Ovary (tissue), 9 donors: ENCODE data around the gene MBNL2. TPM values are rescaled to one million over a fixed set of nuclear protein-coding genes. Genes with fewer than 3 reads are reported as not detected.

Source experiments
- DNase-seq, 5 donors: peaks; one replicate each; pipeline ENCODE4 v3.0.0-alpha.2; 2019 to 2020
- H3K27ac ChIP-seq, 2 donors: fragments of 200-600 bp; one replicate each; pipeline versions ENCODE4 v1.5.1 to v1.8.0; 2019 to 2022
- H3K27me3 ChIP-seq: fragments of 200-600 bp; one replicate; pipeline ENCODE4 v1.8.0; 2022
- H3K36me3 ChIP-seq: fragments of 200-600 bp; sonication (generic); one replicate; pipeline ENCODE4 v1.5.1; 2019
- H3K4me1 ChIP-seq: one replicate; pipeline ENCODE4 v1.8.1; 2013; ENCODE audit warnings: mild to moderate bottlenecking, moderate library complexity; ENCODE audit not compliant: insufficient read depth
- H3K4me3 ChIP-seq: fragments of 200-600 bp; sonication (generic); one replicate; pipeline ENCODE4 v1.5.1; 2017
- H3K9me3 ChIP-seq, 2 donors: fragments of 200-600 bp in 1 of 2; sonication (generic) in 1 of 2; one replicate each; pipeline versions ENCODE4 v1.5.1 to v1.8.1; 2013 to 2019; ENCODE audit warnings: mild to moderate bottlenecking in 1 of 2, moderate library complexity in 1 of 2
- CTCF ChIP-seq, 3 donors: fragments of 450-650 bp in 2 of 3; fragments of 200-600 bp in 1 of 3; IDR thresholded peaks; one replicate each; pipeline versions ENCODE4 v1.5.1 to v1.8.0; 2016 to 2022; ENCODE audit warnings: antibody characterized with exemption in 3 of 3, mild to moderate bottlenecking in 1 of 3
- EP300 ChIP-seq: sonication (generic); formaldehyde crosslinking; IDR thresholded peaks from one replicate; pipeline ENCODE4 v1.6.1; 2017; ENCODE audit warnings: antibody characterized with exemption
- POLR2A ChIP-seq: fragments of 450-650 bp; IDR thresholded peaks from one replicate; pipeline ENCODE4 v1.6.1; 2017; ENCODE audit warnings: antibody characterized with exemption, mild to moderate bottlenecking, moderate library complexity
- WGBS, 3 donors: extraction: QIAGEN DNeasy Blood & Tissue Kit in 1 of 3; methylation state at CpG; one replicate each; pipeline versions ENCODE4 v1.1.5 to v1.1.7; 2013 to 2017; 5-methylcytosine and 5-hydroxymethylcytosine counted together
- intact Hi-C, 4 donors: fragments of 100-400 bp; cut with DNase I; formaldehyde crosslinking; loops; one replicate each; pipeline versions ENCODE4 v1.11.0 to v1.15.1; 2022 to 2023
- polyA plus RNA-seq, 2 donors: library from polyadenylated mRNA; stranded (reverse); fragments of 200-250 nt in 1 of 2; fragments of 350-450 nt in 1 of 2; fragmentation: Illumina TruSeq in 1 of 2; extraction: RNeasy Lipid Tissue Mini Kit (QIAGEN cat#74804) in 1 of 2; gene quantifications; one replicate each; pipeline ENCODE4 v1.2.3, GENCODE V29; 2013 to 2014
- total RNA-seq, 7 donors: library from RNA; depleted of rRNA in 2 of 7; stranded (reverse); fragments of >200 nt in 2 of 7; fragmentation: NEBNext Ultra II Directional in 3 of 7; extraction: Animal tissue kit (Norgen Biotek cat#: 25700) in 3 of 7; gene quantifications; one replicate each; pipeline versions ENCODE4 v1.1.0 to v1.2.4, GENCODE V29; 2016 to 2023
- donor health status: DM: no; HTN: no; CAD: no; lungs with moderate emphysema.
- donor health status: DM: no; HTN: no; CAD: no.
- donor health status: Bipolar disorder and iron deficiency.
- donor health status: DM: yes; HTN: yes; CAD: no.
- donor health status: DM: no; HTN: no; CAD: no.
- donor health status: DM: yes; HTN: yes; CAD: no.

The MBNL2 gene
- total and polyA plus RNA-seq, 9 donors: 43.7 to 110 (median 92.1) TPM

- 55 to 69% (median 58%) methylated on average over 10 of the region's 10 CpGs for WGBS, 3 donors
- no peaks in the 10 kb centered on the region for H3K36me3 ChIP-seq
- H3K27ac ChIP-seq: no peak overlapping the region
- no peaks in the 10 kb centered on the region for H3K9me3 ChIP-seq
- DNase-seq: no peak
- H3K4me3 ChIP-seq: no peak overlapping the region
- intact Hi-C loops: no loop called here
- H3K4me1 ChIP-seq: peaks cover 7% of the 10 kb centered on the region
- no peak for TF ChIP-seq CTCF (IDR thresholded peaks at IDR 0.05)
- no peak for TF ChIP-seq POLR2A
- no peak for TF ChIP-seq EP300
- H3K27me3 ChIP-seq: no peaks in the 10 kb centered on the region
Observed at GRCh38 chr13:97189928-97190327, 32.2 kb upstream of the MBNL2 start.

GRCh38 chr13:97191142-97191541, 31.0 kb upstream of the MBNL2 start:
- 76 to 80% (median 79%) methylated on average over 7 of the region's 7 CpGs for WGBS, 3 donors
- no peak for TF ChIP-seq EP300
- no peak for TF ChIP-seq POLR2A
- TF ChIP-seq CTCF (IDR thresholded peaks at IDR 0.05): no peak
- H3K4me3 ChIP-seq: no peak overlapping the region
- H3K27me3 ChIP-seq: no peaks in the 10 kb centered on the region
- peaks cover 7% of the 10 kb centered on the region for H3K4me1 ChIP-seq
- intact Hi-C loops: no loop called here
- peak in 1 of 5 donors; percentile 23 for DNase-seq
- H3K9me3 ChIP-seq: no peaks in the 10 kb centered on the region
- no peaks in the 10 kb centered on the region for H3K36me3 ChIP-seq
- no peak overlapping the region for H3K27ac ChIP-seq

DNA sequence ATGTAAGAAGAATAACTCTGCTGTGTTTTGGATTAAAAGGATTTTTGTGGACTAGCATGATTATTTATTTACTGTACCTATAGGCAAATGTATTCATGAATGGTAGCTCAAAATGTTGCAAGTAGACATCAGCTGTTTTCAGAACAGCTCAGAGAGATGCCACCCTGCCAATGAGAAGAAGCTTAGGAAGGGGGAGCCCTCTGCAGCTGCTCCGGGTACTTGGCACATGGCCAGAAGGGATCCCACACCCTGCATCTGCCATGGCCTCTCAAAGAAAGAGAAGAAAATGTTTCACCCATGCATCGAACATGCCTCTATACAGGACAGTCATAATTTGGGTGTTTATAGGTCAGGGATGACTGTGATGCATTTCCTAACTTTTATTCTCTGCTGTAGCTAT, 30.5 kb upstream of the MBNL2 start:
- DNase-seq: no peak
- no peak overlapping the region for H3K4me3 ChIP-seq
- no peak overlapping the region for H3K27ac ChIP-seq
- no peaks in the 10 kb centered on the region for H3K36me3 ChIP-seq
- TF ChIP-seq EP300 (no peak), CTCF (IDR thresholded peaks at IDR 0.05) (no peak), POLR2A (no peak)
- no peaks in the 10 kb centered on the region for H3K9me3 ChIP-seq
- WGBS, 3 donors: 45 to 49% (median 47%) methylated on average over 2 of the region's 2 CpGs
- no peaks in the 10 kb centered on the region for H3K27me3 ChIP-seq
- intact Hi-C loops: no loop called here
- H3K4me1 ChIP-seq: peaks cover 7% of the 10 kb centered on the region

- DNase-seq: no peak
- H3K4me1 ChIP-seq: peaks cover 7% of the 10 kb centered on the region
- no peaks in the 10 kb centered on the region for H3K36me3 ChIP-seq
- no peak overlapping the region for H3K4me3 ChIP-seq
- H3K9me3 ChIP-seq: no peaks in the 10 kb centered on the region
- 84 to 88% (median 86%) methylated on average over 3 of the region's 3 CpGs for WGBS, 3 donors
- intact Hi-C loops: no loop called here
- H3K27me3 ChIP-seq: no peaks in the 10 kb centered on the region
- TF ChIP-seq POLR2A (no peak), CTCF (IDR thresholded peaks at IDR 0.05) (no peak), EP300 (no peak)
- H3K27ac ChIP-seq: no peak overlapping the region
Observed at GRCh38 chr13:97192166-97192565, 30.0 kb upstream of the MBNL2 start.

DNA sequence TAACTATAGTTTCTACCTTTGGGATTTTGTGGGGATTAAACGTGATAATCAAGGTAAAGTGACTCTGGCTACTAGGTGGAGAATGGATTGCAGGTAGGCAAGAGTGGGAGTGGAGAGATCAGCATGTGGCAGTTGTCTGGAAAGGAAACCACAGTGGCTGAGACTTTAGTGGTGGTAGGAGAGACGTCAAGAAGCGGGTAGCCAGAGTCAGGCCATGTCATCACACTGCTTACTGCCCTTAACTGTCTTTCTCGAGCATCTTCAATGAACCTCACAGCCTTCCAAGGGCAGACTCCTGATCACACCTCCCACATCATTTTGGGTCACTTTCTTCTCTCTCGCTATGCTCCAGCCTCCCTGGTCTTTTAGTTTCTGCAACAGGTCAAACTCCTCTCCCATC, 28.6 kb upstream of the MBNL2 start:
- Histone ChIP-seq H3K27ac (no peak overlapping the region), H3K27me3 (no peaks in the 10 kb centered on the region), H3K4me1 (peaks cover 5% of the 10 kb centered on the region), H3K36me3 (no peaks in the 10 kb centered on the region), H3K9me3 (no peaks in the 10 kb centered on the region), H3K4me3 (no peak overlapping the region)
- intact Hi-C loops: no loop called here
- TF ChIP-seq EP300 (no peak), POLR2A (no peak), CTCF (IDR thresholded peaks at IDR 0.05) (no peak)
- no peak for DNase-seq
- WGBS, 3 donors: 88 to 92% (median 91%) methylated on average over 5 of the region's 5 CpGs
